Cardiac fibroblast (primary cell): ENCODE results near the gene RASGRP2.

Experiments used
- DNase-seq, 2 donors: peaks; one replicate each; pipeline versions ENCODE4 v3.0.0 to v3.0.0-alpha.2; 2010; ENCODE audit warnings: low read depth in 2 of 2
- H3K4me3 ChIP-seq, 2 donors: replicated peaks in 1 of 2; 1 replicate in 1 of 2; 2 replicates in 1 of 2; pipeline ENCODE4 v1.5.1; 2011; ENCODE audit warnings: low read depth in 2 of 2, low read length in 2 of 2, mild to moderate bottlenecking in 2 of 2, moderate library complexity in 1 of 2
- TF ChIP-seq, protein P1 (sequence below): IDR thresholded peaks from one replicate; pipeline ENCODE4 v1.5.1; 2011; ENCODE audit warnings: low read depth, mild to moderate bottlenecking, low read length, inconsistent platforms

RASGRP2 gene

DNA sequence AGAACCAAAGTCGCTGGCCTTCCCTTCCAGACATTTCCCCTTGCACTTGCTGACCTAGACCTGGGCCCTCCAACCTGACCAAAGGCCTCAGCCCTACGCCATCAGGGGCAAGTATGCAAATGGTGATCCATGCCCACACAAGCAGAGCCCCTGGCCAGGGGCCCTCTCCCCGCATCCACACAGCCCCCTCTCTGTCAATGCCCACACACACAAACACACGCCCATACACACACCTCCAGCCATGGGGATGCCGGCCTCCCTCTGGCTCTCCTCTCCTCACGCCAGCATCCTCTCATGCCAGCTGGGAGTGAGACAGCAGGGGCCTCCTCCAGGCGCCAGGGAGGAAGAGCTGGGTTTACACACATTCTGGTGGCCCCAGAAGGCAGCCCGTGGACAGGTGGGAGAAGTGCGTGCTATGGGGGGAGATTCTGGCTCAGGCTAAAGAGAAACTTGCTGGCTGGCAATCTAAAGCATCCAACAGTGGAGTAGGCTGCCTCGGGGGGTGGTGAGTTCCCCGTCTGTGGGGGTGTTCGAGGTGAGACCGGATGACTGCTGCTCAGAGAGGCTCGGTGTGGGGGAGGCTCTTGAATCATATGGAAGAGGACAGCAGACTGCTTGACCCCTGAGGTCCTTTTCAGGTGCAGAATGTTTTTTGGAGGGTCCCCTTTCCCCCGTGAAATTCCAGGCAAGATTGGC is 25.7 kb downstream of the RASGRP2 start:
- TF ChIP-seq, protein P1, sequence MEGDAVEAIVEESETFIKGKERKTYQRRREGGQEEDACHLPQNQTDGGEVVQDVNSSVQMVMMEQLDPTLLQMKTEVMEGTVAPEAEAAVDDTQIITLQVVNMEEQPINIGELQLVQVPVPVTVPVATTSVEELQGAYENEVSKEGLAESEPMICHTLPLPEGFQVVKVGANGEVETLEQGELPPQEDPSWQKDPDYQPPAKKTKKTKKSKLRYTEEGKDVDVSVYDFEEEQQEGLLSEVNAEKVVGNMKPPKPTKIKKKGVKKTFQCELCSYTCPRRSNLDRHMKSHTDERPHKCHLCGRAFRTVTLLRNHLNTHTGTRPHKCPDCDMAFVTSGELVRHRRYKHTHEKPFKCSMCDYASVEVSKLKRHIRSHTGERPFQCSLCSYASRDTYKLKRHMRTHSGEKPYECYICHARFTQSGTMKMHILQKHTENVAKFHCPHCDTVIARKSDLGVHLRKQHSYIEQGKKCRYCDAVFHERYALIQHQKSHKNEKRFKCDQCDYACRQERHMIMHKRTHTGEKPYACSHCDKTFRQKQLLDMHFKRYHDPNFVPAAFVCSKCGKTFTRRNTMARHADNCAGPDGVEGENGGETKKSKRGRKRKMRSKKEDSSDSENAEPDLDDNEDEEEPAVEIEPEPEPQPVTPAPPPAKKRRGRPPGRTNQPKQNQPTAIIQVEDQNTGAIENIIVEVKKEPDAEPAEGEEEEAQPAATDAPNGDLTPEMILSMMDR = no peak
- no peak overlapping the region for H3K4me3 ChIP-seq
- DNase-seq = no peak

DNA sequence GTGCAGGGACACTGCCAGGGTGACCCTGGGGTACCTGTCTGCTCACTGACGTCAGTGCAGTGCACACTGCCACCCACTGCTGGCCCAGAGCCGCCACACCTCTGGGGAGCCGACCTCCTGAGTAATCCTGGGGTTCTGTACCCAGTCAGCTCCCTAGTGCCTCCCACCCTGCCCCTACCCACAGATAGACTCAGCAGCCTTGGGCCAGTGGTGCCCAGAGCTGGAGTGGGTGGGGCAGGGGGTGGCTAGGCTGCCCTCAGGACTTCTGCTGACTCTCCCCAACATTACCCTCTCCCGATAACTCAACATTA is 26.7 kb downstream of the RASGRP2 start:
- TF ChIP-seq, protein P1 = no peak
- no peak for DNase-seq
- no peak overlapping the region for H3K4me3 ChIP-seq

DNA sequence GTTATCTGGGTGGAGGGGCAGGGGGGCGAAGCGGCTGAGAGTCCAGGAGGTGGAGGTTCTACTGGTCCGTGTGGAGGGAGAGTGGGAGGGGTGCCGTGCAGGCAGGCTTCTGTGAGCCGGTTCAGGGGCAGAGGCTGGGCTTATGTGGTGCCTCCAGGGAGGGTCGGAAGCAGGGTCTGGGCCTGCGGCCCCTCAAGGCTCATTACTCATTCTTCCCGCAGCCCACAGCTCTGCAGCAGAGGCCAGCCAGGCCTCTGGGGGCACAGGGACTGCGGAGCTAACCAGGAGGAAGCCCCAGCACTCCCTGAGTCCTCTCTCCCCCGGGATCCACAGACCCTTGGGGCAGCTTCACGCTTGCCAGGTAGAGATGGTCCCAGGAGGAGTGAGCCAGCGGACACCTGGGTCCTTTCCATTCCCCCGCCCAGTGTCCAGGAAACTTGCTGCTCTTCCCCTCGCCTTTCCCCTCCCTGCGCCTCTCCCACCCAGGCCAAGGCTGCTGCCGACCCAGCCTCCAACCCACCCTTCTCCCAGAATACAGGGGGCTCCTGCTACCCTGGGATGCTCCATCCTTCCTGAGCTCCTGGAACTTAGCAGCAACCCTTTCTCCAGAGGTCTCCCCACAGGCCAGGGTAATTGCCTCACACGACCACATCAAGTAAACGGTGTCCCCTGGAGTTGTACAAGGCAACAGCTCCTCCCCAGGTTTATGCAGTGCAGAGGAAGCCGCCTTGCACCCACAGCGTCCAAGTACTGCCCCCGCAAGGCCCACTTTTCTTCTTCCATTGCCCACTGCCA is 27.3 kb downstream of the RASGRP2 start:
- DNase-seq = no peak
- H3K4me3 ChIP-seq = no peak overlapping the region
- TF ChIP-seq, protein P1 = no peak

DNA sequence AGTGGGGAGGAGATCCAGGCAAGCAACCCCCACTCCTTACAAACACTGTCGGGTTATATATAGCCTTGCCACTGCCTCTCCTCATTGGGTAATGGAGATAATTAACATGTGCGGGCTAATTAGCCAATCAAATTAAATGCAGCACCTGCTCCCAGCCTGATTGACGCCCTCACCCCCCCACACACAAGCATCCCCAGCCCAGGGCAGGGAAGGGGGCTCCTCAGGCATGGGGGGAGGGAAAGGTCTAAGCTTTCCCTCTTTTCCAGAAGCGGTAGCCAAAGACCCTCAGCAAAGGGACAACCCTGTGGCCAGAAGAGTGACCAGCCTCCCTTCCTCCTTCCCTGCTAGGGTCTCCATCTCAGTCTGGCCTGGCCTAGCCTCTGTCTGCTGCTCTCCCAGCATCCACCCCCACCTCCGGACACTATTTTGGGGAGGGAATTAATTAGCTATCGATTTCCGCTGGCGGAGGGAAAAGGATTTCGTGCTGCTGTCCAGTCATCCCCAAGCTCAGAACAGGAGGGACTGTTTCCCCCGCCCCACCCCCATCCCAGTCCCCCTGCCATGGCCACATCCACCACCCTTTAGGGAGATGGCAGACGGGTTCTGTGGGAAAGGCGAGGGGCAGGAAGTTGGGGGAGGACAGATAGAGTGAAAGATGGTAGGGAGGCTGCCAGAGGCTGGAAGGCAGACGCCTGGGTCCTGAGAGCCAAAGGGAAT is 28.0 kb downstream of the RASGRP2 start:
- no peak overlapping the region for H3K4me3 ChIP-seq
- DNase-seq = no peak
- TF ChIP-seq, protein P1 = no peak

DNA sequence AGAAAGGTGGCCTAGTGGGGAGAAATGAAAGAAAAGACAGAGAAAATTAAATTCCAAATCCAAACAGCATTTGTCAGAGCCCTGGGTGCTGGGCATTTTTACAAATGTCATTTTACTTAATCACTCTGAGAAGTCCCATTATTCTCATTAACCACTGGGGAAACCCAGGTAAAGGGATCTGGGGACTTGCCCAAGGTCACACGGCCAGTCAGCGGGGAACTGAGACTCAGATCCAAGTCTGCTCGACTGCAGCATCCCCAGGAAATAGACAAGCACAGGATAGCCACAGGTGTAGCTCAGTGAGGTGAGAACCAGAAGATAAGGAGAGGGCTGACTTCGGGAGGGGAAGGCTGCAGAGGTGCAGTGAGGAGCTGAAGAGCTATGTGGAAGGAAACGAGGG is 28.8 kb downstream of the RASGRP2 start:
- DNase-seq = no peak
- TF ChIP-seq, protein P1 = no peak
- H3K4me3 ChIP-seq = no peak overlapping the region

DNA sequence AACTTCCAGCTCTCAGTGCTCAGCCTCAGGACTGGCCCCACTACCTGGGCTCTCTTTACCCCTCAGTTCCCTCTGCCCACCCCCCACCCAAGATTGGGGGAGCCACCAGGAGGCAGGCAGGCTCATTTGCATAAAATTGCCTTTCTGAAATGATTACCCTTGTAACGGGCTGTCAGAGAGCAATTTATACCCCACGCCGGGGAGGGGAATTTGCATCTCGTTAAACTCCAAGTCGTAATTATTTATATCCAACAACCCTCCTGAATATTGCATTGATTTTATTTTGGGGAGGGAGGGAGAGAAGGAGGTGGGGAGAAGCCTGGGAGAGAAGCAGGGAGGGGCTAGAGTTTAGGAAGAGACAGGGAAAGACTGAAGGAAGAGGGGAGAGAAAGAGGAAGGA is 29.3 kb downstream of the RASGRP2 start:
- TF ChIP-seq, protein P1 = no peak
- no peak for DNase-seq
- H3K4me3 ChIP-seq = no peak overlapping the region
